Measurements from ENCODE around the gene KLHL17. TPM values are rescaled to one million over a fixed set of nuclear protein-coding genes. Genes with fewer than 3 reads are reported as not detected.

Gene KLHL17
- total and polyA plus RNA-seq, 4 donors = 0.98 to 5.4 (median 2.1) TPM

- TF ChIP-seq RAD21 (IDR thresholded peaks at IDR 0.05) (peak; percentile 71 to 79), CTCF (IDR thresholded peaks at IDR 0.05; ENCODE audit: low read depth, low read length, missing input control) (peak; percentile 56), JUND (IDR thresholded peaks at IDR 0.05) (no peak), GABPA (IDR thresholded peaks at IDR 0.05 in 1 of 2, conservative IDR thresholded peaks at IDR 0.05 in 1 of 2) (no peak), NR2F2 (IDR thresholded peaks at IDR 0.05) (no peak), EGR1 (IDR thresholded peaks at IDR 0.05; ENCODE audit: low read depth in 2 of 2) (no peak), RXRA (IDR thresholded peaks at IDR 0.05) (no peak), MAX (IDR thresholded peaks at IDR 0.05) (no peak), YY1 (IDR thresholded peaks at IDR 0.05) (no peak)
- Histone ChIP-seq H3K27ac (ENCODE audit: low read depth in 1 of 2, low read length in 2 of 2) (no peak overlapping the region), H3K4me3 (ENCODE audit: low read depth in 1 of 3, low read length in 3 of 3) (no peak overlapping the region), H3K9ac (ENCODE audit: low read depth in 1 of 2, low read length in 2 of 2) (no peak overlapping the region), H3K9me3 (ENCODE audit: control insufficient read depth in 4 of 4, low read length in 3 of 4) (no peaks in the 10 kb centered on the region), H3K4me1 (ENCODE audit: control insufficient read depth in 4 of 4, insufficient read depth in 4 of 4, low read length in 3 of 4) (peaks cover 16 to 46% (median 23%) of the 10 kb centered on the region in 4 donors), H3K27me3 (ENCODE audit: control insufficient read depth in 4 of 4, insufficient read depth in 4 of 4, low read length in 3 of 4) (peaks cover 0 to 4% (median 1%) of the 10 kb centered on the region in 4 donors), H3K36me3 (ENCODE audit: control insufficient read depth in 4 of 4, insufficient read depth in 3 of 4, low read depth in 1 of 4, low read length in 3 of 4) (no peaks in the 10 kb centered on the region)
- WGBS = 62% methylated on average over 15 of the region's 15 CpGs
- no peak for DNase-seq (ENCODE audit: low spot score)
These were observed 22.2 kb upstream of the KLHL17 start for GRCh38 chr1:938088-938683.

- DNase-seq (ENCODE audit: low spot score) = no peak
- H3K4me3 ChIP-seq (ENCODE audit: low read depth in 1 of 3, low read length in 3 of 3) = no peak overlapping the region
- peaks cover 16 to 46% (median 23%) of the 10 kb centered on the region in 4 donors for H3K4me1 ChIP-seq (ENCODE audit: control insufficient read depth in 4 of 4, insufficient read depth in 4 of 4, low read length in 3 of 4)
- no peaks in the 10 kb centered on the region for H3K9me3 ChIP-seq (ENCODE audit: control insufficient read depth in 4 of 4, low read length in 3 of 4)
- H3K36me3 ChIP-seq (ENCODE audit: control insufficient read depth in 4 of 4, insufficient read depth in 3 of 4, low read depth in 1 of 4, low read length in 3 of 4) = no peaks in the 10 kb centered on the region
- TF ChIP-seq YY1 (IDR thresholded peaks at IDR 0.05) (no peak), FOXA2 (IDR thresholded peaks at IDR 0.05) (no peak), MAX (IDR thresholded peaks at IDR 0.05) (no peak), EGR1 (IDR thresholded peaks at IDR 0.05; ENCODE audit: low read depth in 2 of 2) (no peak), JUND (IDR thresholded peaks at IDR 0.05) (no peak), ATF3 (IDR thresholded peaks at IDR 0.05) (no peak), HNF4A (conservative IDR thresholded peaks at IDR 0.05) (no peak), CTCF (IDR thresholded peaks at IDR 0.05; ENCODE audit: low read depth, low read length, missing input control) (no peak), FOXA1 (IDR thresholded peaks at IDR 0.05) (no peak), GABPA (IDR thresholded peaks at IDR 0.05 in 1 of 2, conservative IDR thresholded peaks at IDR 0.05 in 1 of 2) (no peak), SP1 (IDR thresholded peaks at IDR 0.05) (no peak), ZBTB33 (IDR thresholded peaks at IDR 0.05) (no peak), REST (IDR thresholded peaks at IDR 0.05) (no peak), RXRA (IDR thresholded peaks at IDR 0.05) (no peak), HNF4G (IDR thresholded peaks at IDR 0.05) (no peak), TAF1 (conservative IDR thresholded peaks at IDR 0.05) (no peak), NR2F2 (IDR thresholded peaks at IDR 0.05) (no peak), RAD21 (IDR thresholded peaks at IDR 0.05) (no peak)
- no peak overlapping the region for H3K27ac ChIP-seq (ENCODE audit: low read depth in 1 of 2, low read length in 2 of 2)
- 71% methylated on average over 30 of the region's 30 CpGs for WGBS
- no peak overlapping the region for H3K9ac ChIP-seq (ENCODE audit: low read depth in 1 of 2, low read length in 2 of 2)
- peaks cover 0 to 4% (median 1%) of the 10 kb centered on the region in 4 donors for H3K27me3 ChIP-seq (ENCODE audit: control insufficient read depth in 4 of 4, insufficient read depth in 4 of 4, low read length in 3 of 4)
These were observed 21.5 kb upstream of the KLHL17 start for GRCh38 chr1:938711-939489.
